B cell (primary cell): ENCODE measurements around the gene PXK. TPM values are rescaled to one million over a fixed set of nuclear protein-coding genes. Genes with fewer than 3 reads are reported as not detected.

Experiments used
- ATAC-seq: fragments of 200-7000 bp; cut with Tn5 transposase; one replicate; pipeline ENCODE4 v1.10.0; 2021; ENCODE audit warnings: low read depth, mild to moderate bottlenecking, moderate number of reproducible peaks, moderate library complexity
- CTCF ChIA-PET: fragments of 350-600 bp; sonication (Branson Sonifier 250); formaldehyde crosslinking; loops from one replicate; lab custom pipeline; 2021; ENCODE audit warnings: antibody characterized with exemption, inconsistent platforms; lab: Charles Lee
- POLR2A ChIA-PET: fragments of 350-600 bp; sonication (Branson Sonifier 250); formaldehyde crosslinking; loops from one replicate; lab custom pipeline; 2021; ENCODE audit warnings: antibody characterized with exemption; lab: Charles Lee
- DNase-seq: peaks from one replicate; pipeline ENCODE4 v3.0.0; 2013
- H2AFZ ChIP-seq: 2 replicates; pipeline ENCODE4 v1.6.1; 2012; ENCODE audit warnings: mild to moderate bottlenecking, low read depth, low read length; ENCODE audit not compliant: insufficient read depth, poor library complexity, severe bottlenecking
- H3K27ac ChIP-seq, 2 donors: 1 replicate in 1 of 2; 2 replicates in 1 of 2; pipeline ENCODE4 v1.5.1; 2012 to 2013; ENCODE audit warnings: low read length in 2 of 2, mild to moderate bottlenecking in 2 of 2, moderate library complexity in 1 of 2
- H3K27me3 ChIP-seq, 4 experiments: fragments of 200-600 bp in 1 of 4; sonication (generic) in 1 of 4; replicated peaks in 1 of 4; 1 replicate in 2 of 4; 2 replicates in 2 of 4; pipeline versions ENCODE4 v1.6.1 to v1.7.0; 2013 to 2016; ENCODE audit warnings: low read length in 3 of 4, mild to moderate bottlenecking in 2 of 4, mixed read lengths in 1 of 4, moderate library complexity in 1 of 4; ENCODE audit not compliant: insufficient read depth in 4 of 4, control insufficient read depth in 3 of 4; ENCODE audit errors: control extremely low read depth in 1 of 4
- H3K36me3 ChIP-seq, 2 experiments: replicated peaks in 1 of 2; 1 replicate in 1 of 2; 2 replicates in 1 of 2; pipeline versions ENCODE4 v1.6.1 to v1.7.1; 2013; ENCODE audit warnings: low read length in 1 of 2; ENCODE audit not compliant: insufficient read depth in 2 of 2, control insufficient read depth in 1 of 2; ENCODE audit errors: control extremely low read depth in 1 of 2, extremely low read depth in 1 of 2
- H3K4me1 ChIP-seq, 2 donors: fragments of 200-600 bp in 1 of 2; sonication (generic) in 1 of 2; 1 replicate in 1 of 2; 2 replicates in 1 of 2; pipeline versions ENCODE4 v1.5.1 to v1.6.1; 2013 to 2017; ENCODE audit warnings: low read length in 2 of 2; ENCODE audit not compliant: control insufficient read depth in 2 of 2, insufficient read depth in 2 of 2
- H3K4me2 ChIP-seq: replicated peaks from 2 replicates; pipeline ENCODE3; 2012; ENCODE audit warnings: mild to moderate bottlenecking, low read depth, low read length; ENCODE audit not compliant: poor library complexity, severe bottlenecking
- H3K4me3 ChIP-seq, 5 experiments: fragments of 200-600 bp in 1 of 5; sonication (generic) in 1 of 5; 1 replicate in 3 of 5; 2 replicates in 2 of 5; pipeline versions ENCODE4 v1.5.1 to v1.7.0; 2011 to 2016; ENCODE audit warnings: low read length in 4 of 5, mild to moderate bottlenecking in 4 of 5, low read depth in 2 of 5, control low read depth in 1 of 5, moderate library complexity in 1 of 5; ENCODE audit not compliant: insufficient read depth in 1 of 5; ENCODE audit errors: control extremely low read depth in 1 of 5, extremely low read depth in 1 of 5
- H3K79me2 ChIP-seq: fragments of 200-600 bp; sonication (generic); one replicate; pipeline ENCODE4 v1.6.0; 2016; ENCODE audit warnings: low read length; ENCODE audit not compliant: control insufficient read depth, insufficient read depth
- H3K9ac ChIP-seq: fragments of 200-600 bp; sonication (generic); 2 replicates; pipeline ENCODE4 v1.6.1; 2017; ENCODE audit warnings: mild to moderate bottlenecking, low read length, moderate library complexity
- H3K9me3 ChIP-seq, 3 donors: one replicate each; pipeline versions ENCODE4 v1.6.1 to v1.7.1; 2013; ENCODE audit warnings: low read length in 2 of 3; ENCODE audit not compliant: control insufficient read depth in 2 of 3, insufficient read depth in 1 of 3; ENCODE audit errors: control extremely low read depth in 1 of 3
- H4K20me1 ChIP-seq: 2 replicates; pipeline ENCODE4 v1.6.0; 2012; ENCODE audit warnings: mild to moderate bottlenecking, low read length; ENCODE audit not compliant: insufficient read depth, control insufficient read depth, poor library complexity, severe bottlenecking
- H3K27ac Mint-ChIP-seq: one replicate; pipeline ENCODE4 v1.8.0; 2021; ENCODE audit warnings: mixed read lengths
- H3K27me3 Mint-ChIP-seq: one replicate; pipeline ENCODE4 v1.8.0; 2021; ENCODE audit warnings: mixed read lengths
- H3K4me1 Mint-ChIP-seq: one replicate; pipeline ENCODE4 v1.8.0; 2021; ENCODE audit warnings: mixed read lengths
- H3K4me3 Mint-ChIP-seq: one replicate; pipeline ENCODE4 v1.8.0; 2021; ENCODE audit warnings: mixed read lengths
- H3K9me3 Mint-ChIP-seq: one replicate; pipeline ENCODE4 v1.8.0; 2022; ENCODE audit warnings: mixed read lengths; ENCODE audit not compliant: insufficient read depth
- CTCF ChIP-seq: fragments of 200-600 bp; IDR thresholded peaks from one replicate; pipeline ENCODE4 v1.8.0; 2022; ENCODE audit warnings: antibody characterized with exemption, mild to moderate bottlenecking
- EZH2 ChIP-seq: IDR thresholded peaks from 2 replicates; pipeline ENCODE4 v1.6.1; 2012; ENCODE audit warnings: borderline replicate concordance, low read depth, mild to moderate bottlenecking, moderate library complexity, low read length; ENCODE audit not compliant: insufficient read depth, poor library complexity, severe bottlenecking
- WGBS: methylation state at CpG from one replicate; pipeline ENCODE4 v1.1.5; 2013; ENCODE audit warnings: missing lambda C conversion rate; ENCODE audit not compliant: insufficient coverage; 5-methylcytosine and 5-hydroxymethylcytosine counted together
- intact Hi-C: fragments of 100-400 bp; cut with micrococcal nuclease; formaldehyde crosslinking; loops from one replicate; pipeline ENCODE4 v1.10.0; 2022
- polyA plus RNA-seq: library from polyadenylated mRNA; depleted of rRNA; stranded (reverse); fragments of >200 nt; gene quantifications from 2 replicates; pipeline ENCODE4 v1.2.3, GENCODE V29; 2012
- total RNA-seq, 2 donors: library from RNA; stranded (reverse); fragments of 120-200 nt in 1 of 2; gene quantifications; 1 replicate in 1 of 2; 2 replicates in 1 of 2; pipeline versions ENCODE4 v1.2.3 to v1.2.4, GENCODE V29; 2013 to 2022

Gene PXK
- total and polyA plus RNA-seq, 2 donors (not counting 1 experiment from before 2014, with no cell fraction given): 46.8 to 104 TPM

GRCh38 chr3:58432905-58433304, 100.2 kb downstream of the PXK start:
- Histone ChIP-seq H3K9ac (peak overlapping the region; percentile 95), H3K27me3 (no peaks in the 10 kb centered on the region), H4K20me1 (peaks cover 8% of the 10 kb centered on the region), H3K27ac (peak overlapping the region; percentile 82 to 87), H3K79me2 (peaks cover 27% of the 10 kb centered on the region), H2AFZ (peak overlapping the region; percentile 99), H3K9me3 (no peaks in the 10 kb centered on the region), H3K4me2 (peak overlapping the region; percentile 84), H3K4me1 (peaks cover 9 to 22% of the 10 kb centered on the region in 2 donors), H3K4me3 (peak overlapping the region; percentile 75 to 93 (median 91)), H3K36me3 (peaks cover 1 to 43% of the 10 kb centered on the region in 2 experiments)
- H3K27me3 Mint-ChIP-seq: no peaks in the 10 kb centered on the region
- H3K9me3 Mint-ChIP-seq: no peaks in the 10 kb centered on the region
- peak overlapping the region; percentile 97 for H3K4me3 Mint-ChIP-seq
- H3K27ac Mint-ChIP-seq: peak overlapping the region; percentile 98
- POLR2A ChIA-PET: interaction anchor here (0.7 to 1.6 kb wide), 6 partner anchors 9 to 127 kb away, joined by 3 to 6 read pairs (median 4); partner anchors contain the start of genes HTD2, KCTD6 and RPP14
- H3K4me1 Mint-ChIP-seq: peaks cover 25% of the 10 kb centered on the region
- intact Hi-C loops: loop anchor here (1.0 to 5.0 kb wide), 6 partner anchors 14 to 196 kb away; partner anchors contain the start of genes ABHD6, HTD2, KCTD6 and RPP14
- 100% methylated on average over 2 of the region's 6 CpGs for WGBS
- TF ChIP-seq EZH2: no peak
- TF ChIP-seq CTCF: no peak
- DNase-seq (no peak), ATAC-seq (no peak)
- CTCF ChIA-PET: interaction anchor here (1.2 to 4.2 kb wide), 4 partner anchors 14 to 126 kb away, joined by 3 to 18 read pairs (median 4); partner anchors contain the start of genes HTD2 and RPP14
